Measurements from ENCODE around the gene COL4A2.

Gene COL4A2

GRCh38 chr13:110359840-110360301 lies 52.8 kb downstream of the COL4A2 start:
- no peak for DNase-seq

- DNase-seq: no peak
These were observed 53.5 kb downstream of the COL4A2 start for GRCh38 chr13:110360598-110360997.

GRCh38 chr13:110361365-110361911 lies 54.4 kb downstream of the COL4A2 start:
- no peak for DNase-seq

GRCh38 chr13:110363010-110363409 lies 55.9 kb downstream of the COL4A2 start:
- DNase-seq: no peak

GRCh38 chr13:110364081-110364480 lies 57.0 kb downstream of the COL4A2 start:
- DNase-seq: no peak

GRCh38 chr13:110365876-110366275 lies 58.8 kb downstream of the COL4A2 start:
- DNase-seq: no peak

GRCh38 chr13:110366733-110367132 lies 59.6 kb downstream of the COL4A2 start:
- DNase-seq: no peak

GRCh38 chr13:110367620-110368019 lies 60.5 kb downstream of the COL4A2 start:
- DNase-seq: no peak

GRCh38 chr13:110368408-110368807 lies 61.3 kb downstream of the COL4A2 start:
- no peak for DNase-seq

GRCh38 chr13:110369400-110369799 lies 62.3 kb downstream of the COL4A2 start:
- DNase-seq: no peak

GRCh38 chr13:110371550-110372465 lies 64.7 kb downstream of the COL4A2 start:
- DNase-seq: no peak

- DNase-seq: no peak
These were observed 65.6 kb downstream of the COL4A2 start for GRCh38 chr13:110372676-110373075.

- no peak for DNase-seq
These were observed 66.5 kb downstream of the COL4A2 start for GRCh38 chr13:110373617-110374016.

GRCh38 chr13:110374431-110375370 lies 67.6 kb downstream of the COL4A2 start:
- no peak for DNase-seq

- DNase-seq: no peak
These were observed 69.0 kb downstream of the COL4A2 start for GRCh38 chr13:110376120-110376519.

- no peak for DNase-seq
These were observed 70.2 kb downstream of the COL4A2 start for GRCh38 chr13:110377178-110377825.

- no peak for DNase-seq
These were observed 70.7 kb downstream of the COL4A2 start for GRCh38 chr13:110377826-110378201.

GRCh38 chr13:110379358-110379757 lies 72.3 kb downstream of the COL4A2 start:
- no peak for DNase-seq

GRCh38 chr13:110379905-110380341 lies 72.8 kb downstream of the COL4A2 start:
- DNase-seq: no peak

- no peak for DNase-seq
These were observed 73.4 kb downstream of the COL4A2 start for GRCh38 chr13:110380359-110381028.

GRCh38 chr13:110381029-110381360 lies 73.9 kb downstream of the COL4A2 start:
- DNase-seq: no peak

- DNase-seq: no peak
These were observed 75.1 kb downstream of the COL4A2 start for GRCh38 chr13:110382229-110382628.

Data from activated CD4-positive, alpha-beta T cell treated with anti-CD3 and anti-CD28 coated beads, Interleukin-2, amount 50 U/mL, for 16 hours (primary cell).